HL-60 (cell line): ENCODE measurements around the gene AICDA.
"Not testable (repeated sequence)": the region's sequence is repeated elsewhere in the genome, so short reads cannot be mapped to it uniquely, and the experiment has no call there.

Experiments used
- DNase-seq, 2 experiments: peaks; one replicate each; pipeline ENCODE4 v3.0.0-alpha.2; 2010 to 2020; ENCODE audit warnings: low read depth in 1 of 2, low spot score in 1 of 2
- H3K27ac ChIP-seq: fragments of 250-450 bp; sonication (Bioruptor Pico); replicated peaks from 2 replicates; pipeline ENCODE4 v1.5.1; 2020; ENCODE audit warnings: mild to moderate bottlenecking, moderate library complexity
- H3K27me3 ChIP-seq: fragments of 250-450 bp; sonication (Bioruptor Pico); 2 replicates; pipeline ENCODE4 v1.5.1; 2021; ENCODE audit warnings: mild to moderate bottlenecking, moderate library complexity; ENCODE audit not compliant: insufficient read depth, poor library complexity, severe bottlenecking
- H3K4me3 ChIP-seq: replicated peaks from 2 replicates; pipeline ENCODE4 v1.5.1; 2011; ENCODE audit warnings: mild to moderate bottlenecking, control low read depth, low read length; ENCODE audit not compliant: insufficient read depth
- CTCF ChIP-seq: IDR thresholded peaks from one replicate; pipeline ENCODE4 v1.5.1; 2011; ENCODE audit warnings: low read length, control low read depth, inconsistent platforms; ENCODE audit not compliant: insufficient read depth
- GABPA ChIP-seq: IDR thresholded peaks from 2 replicates; pipeline ENCODE4 v1.6.1; 2012; ENCODE audit warnings: low read depth
- POLR2AphosphoS5 ChIP-seq: IDR thresholded peaks from 2 replicates; pipeline ENCODE4 v1.6.1; 2012; ENCODE audit warnings: low read depth
- REST ChIP-seq: IDR thresholded peaks from 2 replicates; pipeline ENCODE4 v1.6.1; 2012; ENCODE audit warnings: low read depth; ENCODE audit not compliant: insufficient replicate concordance
- SPI1 ChIP-seq: IDR thresholded peaks from 2 replicates; pipeline ENCODE4 v1.6.1; 2012; ENCODE audit warnings: low read depth, mild to moderate bottlenecking, borderline replicate concordance

AICDA gene

GRCh38 chr12:8636581-8636980, 23.9 kb upstream of the AICDA start:
- TF ChIP-seq GABPA (no peak), SPI1 (no peak), REST (no peak), CTCF (no peak), POLR2AphosphoS5 (no peak)
- DNase-seq, result no peak
- Histone ChIP-seq H3K27me3 (no peaks in the 10 kb centered on the region), H3K27ac (no peak overlapping the region), H3K4me3 (no peak overlapping the region)

GRCh38 chr12:8636007-8636346, 23.3 kb upstream of the AICDA start:
- not testable (repeated sequence) for H3K27ac ChIP-seq, H3K4me3 ChIP-seq, H3K27me3 ChIP-seq, DNase-seq

GRCh38 chr12:8635342-8636006, 22.8 kb upstream of the AICDA start:
- H3K27ac ChIP-seq, H3K27me3 ChIP-seq, H3K4me3 ChIP-seq, DNase-seq: not testable (repeated sequence)

GRCh38 chr12:8630131-8630530, 17.5 kb upstream of the AICDA start:
- no peak overlapping the region for H3K27ac ChIP-seq
- no peaks in the 10 kb centered on the region for H3K27me3 ChIP-seq
- TF ChIP-seq CTCF (no peak), SPI1 (no peak), REST (no peak), GABPA (no peak), POLR2AphosphoS5 (no peak)
- DNase-seq, result no peak
- no peak overlapping the region for H3K4me3 ChIP-seq

- no peaks in the 10 kb centered on the region for H3K27me3 ChIP-seq
- H3K4me3 ChIP-seq, result no peak overlapping the region
- no peak for DNase-seq
- H3K27ac ChIP-seq, result no peak overlapping the region
- no peak for TF ChIP-seq REST
- TF ChIP-seq GABPA, result no peak
- no peak for TF ChIP-seq CTCF
- no peak for TF ChIP-seq SPI1
- no peak for TF ChIP-seq POLR2AphosphoS5
Measured at GRCh38 chr12:8629486-8630033, 16.9 kb upstream of the AICDA start.
